ENCODE data around the gene MSANTD2. TPM values are rescaled to one million over a fixed set of nuclear protein-coding genes. Genes with fewer than 3 reads are reported as not detected.

Gene MSANTD2
- total RNA-seq, 3 donors from 2014 or later, result 7.2 to 13.6 (median 8.4) TPM

- H3K4me1 ChIP-seq (ENCODE audit: low read depth), result peaks cover 4% of the 10 kb centered on the region
- H3K4me3 ChIP-seq, result no peak overlapping the region
- ATAC-seq (no peak), DNase-seq (no peak)
- TF ChIP-seq, protein P1, sequence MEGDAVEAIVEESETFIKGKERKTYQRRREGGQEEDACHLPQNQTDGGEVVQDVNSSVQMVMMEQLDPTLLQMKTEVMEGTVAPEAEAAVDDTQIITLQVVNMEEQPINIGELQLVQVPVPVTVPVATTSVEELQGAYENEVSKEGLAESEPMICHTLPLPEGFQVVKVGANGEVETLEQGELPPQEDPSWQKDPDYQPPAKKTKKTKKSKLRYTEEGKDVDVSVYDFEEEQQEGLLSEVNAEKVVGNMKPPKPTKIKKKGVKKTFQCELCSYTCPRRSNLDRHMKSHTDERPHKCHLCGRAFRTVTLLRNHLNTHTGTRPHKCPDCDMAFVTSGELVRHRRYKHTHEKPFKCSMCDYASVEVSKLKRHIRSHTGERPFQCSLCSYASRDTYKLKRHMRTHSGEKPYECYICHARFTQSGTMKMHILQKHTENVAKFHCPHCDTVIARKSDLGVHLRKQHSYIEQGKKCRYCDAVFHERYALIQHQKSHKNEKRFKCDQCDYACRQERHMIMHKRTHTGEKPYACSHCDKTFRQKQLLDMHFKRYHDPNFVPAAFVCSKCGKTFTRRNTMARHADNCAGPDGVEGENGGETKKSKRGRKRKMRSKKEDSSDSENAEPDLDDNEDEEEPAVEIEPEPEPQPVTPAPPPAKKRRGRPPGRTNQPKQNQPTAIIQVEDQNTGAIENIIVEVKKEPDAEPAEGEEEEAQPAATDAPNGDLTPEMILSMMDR (IDR thresholded peaks at IDR 0.05), result no peak
- H3K36me3 ChIP-seq (ENCODE audit: low read depth), result no peaks in the 10 kb centered on the region
- no peaks in the 10 kb centered on the region for H3K9me3 ChIP-seq
- intact Hi-C loops (cut with DNase I, micrococcal nuclease), result no loop called here
These were observed 11.7 kb downstream of the MSANTD2 start for GRCh38 chr11:124788521-124788920.

GRCh38 chr11:124784051-124784450 is 16.2 kb downstream of the MSANTD2 start:
- no peaks in the 10 kb centered on the region for H3K36me3 ChIP-seq (ENCODE audit: low read depth)
- H3K9me3 ChIP-seq, result no peaks in the 10 kb centered on the region
- intact Hi-C loops (cut with DNase I, micrococcal nuclease), result no loop called here
- H3K4me1 ChIP-seq (ENCODE audit: low read depth), result no peaks in the 10 kb centered on the region
- ATAC-seq (no peak), DNase-seq (no peak)
- TF ChIP-seq, protein P1 (IDR thresholded peaks at IDR 0.05), result no peak
- no peak overlapping the region for H3K4me3 ChIP-seq

GRCh38 chr11:124783002-124783401 is 17.2 kb downstream of the MSANTD2 start:
- ATAC-seq (no peak), DNase-seq (no peak)
- no peaks in the 10 kb centered on the region for H3K36me3 ChIP-seq (ENCODE audit: low read depth)
- no peaks in the 10 kb centered on the region for H3K9me3 ChIP-seq
- no peak overlapping the region for H3K4me3 ChIP-seq
- no peaks in the 10 kb centered on the region for H3K4me1 ChIP-seq (ENCODE audit: low read depth)
- TF ChIP-seq, protein P1 (IDR thresholded peaks at IDR 0.05), result no peak
- intact Hi-C loops (cut with DNase I, micrococcal nuclease), result no loop called here

GRCh38 chr11:124779568-124779967 is 20.6 kb downstream of the MSANTD2 start:
- no peaks in the 10 kb centered on the region for H3K4me1 ChIP-seq (ENCODE audit: low read depth)
- DNase-seq, result no peak
- H3K9me3 ChIP-seq, result no peaks in the 10 kb centered on the region
- TF ChIP-seq, protein P1 (IDR thresholded peaks at IDR 0.05), result no peak
- H3K36me3 ChIP-seq (ENCODE audit: low read depth), result no peaks in the 10 kb centered on the region
- no peak overlapping the region for H3K4me3 ChIP-seq
- intact Hi-C loops (cut with DNase I, micrococcal nuclease), result no loop called here
- no peak for ATAC-seq

DNA sequence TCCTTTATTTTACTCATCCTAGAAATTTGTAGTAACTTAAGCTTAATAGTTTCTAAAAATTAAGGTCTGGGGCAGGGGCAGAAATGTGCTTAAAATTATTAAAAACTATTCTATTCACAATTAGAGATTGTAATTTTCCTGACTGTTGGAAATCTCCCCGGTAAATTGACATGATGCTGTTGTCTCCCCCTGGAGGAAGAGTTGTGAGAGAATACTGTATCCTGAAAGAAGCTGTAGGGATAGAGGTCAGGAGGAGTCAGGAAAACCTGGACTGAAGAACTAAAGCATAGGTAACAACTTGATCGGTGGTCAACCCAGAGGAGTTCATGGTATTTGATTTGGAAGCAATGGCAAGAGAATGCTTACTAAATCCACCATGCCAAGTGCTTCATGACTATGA is 21.9 kb downstream of the MSANTD2 start:
- intact Hi-C loops (cut with DNase I, micrococcal nuclease), result no loop called here
- Histone ChIP-seq H3K4me1 (ENCODE audit: low read depth) (no peaks in the 10 kb centered on the region), H3K4me3 (no peak overlapping the region), H3K9me3 (no peaks in the 10 kb centered on the region), H3K36me3 (ENCODE audit: low read depth) (no peaks in the 10 kb centered on the region)
- TF ChIP-seq, protein P1 (IDR thresholded peaks at IDR 0.05), result no peak
- ATAC-seq (peak; percentile 46), DNase-seq (no peak)
